Measurements from ENCODE around the gene GSTO1. TPM values are rescaled to one million over a fixed set of nuclear protein-coding genes. Genes with fewer than 3 reads are reported as not detected.

GSTO1 gene
- total and polyA plus RNA-seq, 2 of the 13 experiments (the other 11 are each of a cell fraction or from before 2014, with no cell fraction given), result 228 to 300 TPM

DNA sequence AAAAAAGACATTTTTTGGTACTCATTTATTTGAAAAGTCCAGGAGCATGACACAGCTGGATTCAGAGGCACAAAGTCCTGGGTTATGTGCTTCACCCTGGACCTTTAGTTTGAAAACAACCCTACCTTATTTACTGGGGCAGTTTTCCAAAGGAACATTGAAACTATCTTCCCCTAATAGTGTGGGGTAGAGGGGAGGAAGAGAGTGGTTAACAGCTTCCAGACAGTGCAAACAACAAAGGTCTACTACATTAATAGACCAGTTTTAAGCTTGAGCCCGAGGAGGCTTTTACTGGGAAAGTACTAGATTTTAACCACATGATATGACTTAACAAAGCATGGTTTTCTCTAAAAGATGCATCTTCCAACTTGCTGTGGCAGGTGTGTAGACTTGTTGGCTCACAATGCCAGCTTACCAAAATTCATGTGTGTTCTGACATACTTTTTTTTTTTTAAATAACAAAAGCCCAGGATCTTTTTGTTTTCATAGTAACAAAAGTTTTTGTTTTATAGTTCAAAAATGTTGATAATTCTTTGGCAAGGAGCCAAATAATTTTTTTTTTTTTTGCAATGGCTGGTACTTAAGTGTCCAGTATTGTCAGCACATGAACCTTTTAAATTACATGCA is 1.8 kb downstream of the GSTO1 start (continued):
- TF ChIP-seq, protein P1, sequence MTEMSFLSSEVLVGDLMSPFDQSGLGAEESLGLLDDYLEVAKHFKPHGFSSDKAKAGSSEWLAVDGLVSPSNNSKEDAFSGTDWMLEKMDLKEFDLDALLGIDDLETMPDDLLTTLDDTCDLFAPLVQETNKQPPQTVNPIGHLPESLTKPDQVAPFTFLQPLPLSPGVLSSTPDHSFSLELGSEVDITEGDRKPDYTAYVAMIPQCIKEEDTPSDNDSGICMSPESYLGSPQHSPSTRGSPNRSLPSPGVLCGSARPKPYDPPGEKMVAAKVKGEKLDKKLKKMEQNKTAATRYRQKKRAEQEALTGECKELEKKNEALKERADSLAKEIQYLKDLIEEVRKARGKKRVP (CRISPR knock-in tag; IDR thresholded peaks at IDR 0.05), result no peak
- peak in 1 of 2 experiments; percentile 8; a peak in 1 of 4 replicates for TF ChIP-seq POLR2A (IDR thresholded peaks at IDR 0.05; ENCODE audit: insufficient read depth in 1 of 2, low read depth in 2 of 2, low read length in 2 of 2)
- 0 out of 2 replicates have a peak, but pooled peaks have one; percentile 39 for TF ChIP-seq ZNF205 (CRISPR knock-in tag; IDR thresholded peaks at IDR 0.05)
- TF ChIP-seq, protein P2, sequence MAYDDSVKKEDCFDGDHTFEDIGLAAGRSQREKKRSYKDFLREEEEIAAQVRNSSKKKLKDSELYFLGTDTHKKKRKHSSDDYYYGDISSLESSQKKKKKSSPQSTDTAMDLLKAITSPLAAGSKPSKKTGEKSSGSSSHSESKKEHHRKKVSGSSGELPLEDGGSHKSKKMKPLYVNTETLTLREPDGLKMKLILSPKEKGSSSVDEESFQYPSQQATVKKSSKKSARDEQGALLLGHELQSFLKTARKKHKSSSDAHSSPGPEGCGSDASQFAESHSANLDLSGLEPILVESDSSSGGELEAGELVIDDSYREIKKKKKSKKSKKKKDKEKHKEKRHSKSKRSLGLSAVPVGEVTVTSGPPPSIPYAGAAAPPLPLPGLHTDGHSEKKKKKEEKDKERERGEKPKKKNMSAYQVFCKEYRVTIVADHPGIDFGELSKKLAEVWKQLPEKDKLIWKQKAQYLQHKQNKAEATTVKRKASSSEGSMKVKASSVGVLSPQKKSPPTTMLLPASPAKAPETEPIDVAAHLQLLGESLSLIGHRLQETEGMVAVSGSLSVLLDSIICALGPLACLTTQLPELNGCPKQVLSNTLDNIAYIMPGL (CRISPR knock-in tag; IDR thresholded peaks at IDR 0.05; ENCODE audit: borderline replicate concordance in 1 of 2, low read depth in 1 of 2), result 0 out of 4 replicates have a peak, but pooled peaks of 1 of the 2 experiments have one; percentile 27
- TF ChIP-seq, protein P3, sequence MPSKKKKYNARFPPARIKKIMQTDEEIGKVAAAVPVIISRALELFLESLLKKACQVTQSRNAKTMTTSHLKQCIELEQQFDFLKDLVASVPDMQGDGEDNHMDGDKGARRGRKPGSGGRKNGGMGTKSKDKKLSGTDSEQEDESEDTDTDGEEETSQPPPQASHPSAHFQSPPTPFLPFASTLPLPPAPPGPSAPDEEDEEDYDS (CRISPR knock-in tag; IDR thresholded peaks at IDR 0.05), result peak; percentile 36; the same call in 1 of the 2 replicates
- 0 out of 2 replicates have a peak, but pooled peaks have one; percentile 30 for TF ChIP-seq BCL6 (CRISPR knock-in tag; IDR thresholded peaks at IDR 0.05)
- 0 out of 2 replicates have a peak, but pooled peaks have one; percentile 22 for TF ChIP-seq YEATS4 (CRISPR knock-in tag; IDR thresholded peaks at IDR 0.05; ENCODE audit: borderline replicate concordance)
- peak in 1 of 2 experiments; percentile 13; a peak in 1 of 4 replicates for TF ChIP-seq NR2F1 (CRISPR knock-in tag; IDR thresholded peaks at IDR 0.05)
- TF ChIP-seq HMGA1 (CRISPR knock-in tag; conservative IDR thresholded peaks at IDR 0.05), result no peak
- peak; percentile 67; the same call in 1 of the 2 replicates for TF ChIP-seq PPARG (CRISPR knock-in tag; conservative IDR thresholded peaks at IDR 0.05)
- no peak for TF ChIP-seq SOX6 (IDR thresholded peaks at IDR 0.05)
- TF ChIP-seq SOX6 (CRISPR knock-in tag; IDR thresholded peaks at IDR 0.05), result peak; percentile 38; the same call in 1 of the 2 replicates
- TF ChIP-seq FOXA1 (IDR thresholded peaks at IDR 0.05), result no peak
- TF ChIP-seq FOXA1 (CRISPR knock-in tag; IDR thresholded peaks at IDR 0.05), result peak; percentile 53
- 0 out of 2 replicates have a peak, but pooled peaks have one; percentile 21 for TF ChIP-seq TBX2 (CRISPR knock-in tag; IDR thresholded peaks at IDR 0.05; ENCODE audit: borderline replicate concordance)
- 0 out of 2 replicates have a peak, but pooled peaks have one; percentile 37 for TF ChIP-seq TGIF2 (CRISPR knock-in tag; IDR thresholded peaks at IDR 0.05)
- TF ChIP-seq ZNF20 (CRISPR knock-in tag; IDR thresholded peaks at IDR 0.05), result peak; percentile 94
- peak; percentile 85 for TF ChIP-seq LCORL (IDR thresholded peaks at IDR 0.05)
- TF ChIP-seq LCORL (CRISPR knock-in tag; IDR thresholded peaks at IDR 0.05), result peak; percentile 40; the same call in 1 of the 2 replicates
- no peak for TF ChIP-seq GABPA (IDR thresholded peaks at IDR 0.05; ENCODE audit: low read depth, low read length)
- TF ChIP-seq GABPA (CRISPR knock-in tag; IDR thresholded peaks at IDR 0.05; ENCODE audit: low read depth), result 0 out of 2 replicates have a peak, but pooled peaks have one; percentile 1
- peak; percentile 51; the same call in 1 of the 2 replicates for TF ChIP-seq HMG20A (CRISPR knock-in tag; IDR thresholded peaks at IDR 0.05; ENCODE audit: borderline replicate concordance)
- TF ChIP-seq, protein P4, sequence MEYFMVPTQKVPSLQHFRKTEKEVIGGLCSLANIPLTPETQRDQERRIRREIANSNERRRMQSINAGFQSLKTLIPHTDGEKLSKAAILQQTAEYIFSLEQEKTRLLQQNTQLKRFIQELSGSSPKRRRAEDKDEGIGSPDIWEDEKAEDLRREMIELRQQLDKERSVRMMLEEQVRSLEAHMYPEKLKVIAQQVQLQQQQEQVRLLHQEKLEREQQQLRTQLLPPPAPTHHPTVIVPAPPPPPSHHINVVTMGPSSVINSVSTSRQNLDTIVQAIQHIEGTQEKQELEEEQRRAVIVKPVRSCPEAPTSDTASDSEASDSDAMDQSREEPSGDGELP (IDR thresholded peaks at IDR 0.05; ENCODE audit: borderline replicate concordance, low read depth), result peak; percentile 19; the same call in 1 of the 2 replicates
- TF ChIP-seq, protein P5, sequence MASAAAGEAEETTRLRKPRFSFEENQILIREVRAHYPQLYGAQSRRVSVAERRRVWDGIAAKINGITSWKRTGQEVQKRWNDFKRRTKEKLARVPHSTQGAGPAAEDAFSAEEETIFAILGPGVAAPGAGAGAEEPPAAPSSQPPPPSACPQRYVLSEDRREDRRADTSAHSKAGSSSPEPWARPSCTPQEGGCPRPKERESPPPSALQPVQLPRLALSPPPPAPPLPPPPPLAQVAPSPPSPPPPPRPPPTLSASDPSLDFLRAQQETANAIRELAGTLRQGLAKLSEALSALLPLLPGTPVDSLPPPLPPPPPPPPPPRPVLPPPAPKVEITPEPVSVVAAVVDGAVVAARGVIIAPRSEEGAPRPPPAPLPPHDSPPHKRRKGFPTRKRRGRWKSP (CRISPR knock-in tag; IDR thresholded peaks at IDR 0.05), result 0 out of 2 replicates have a peak, but pooled peaks have one; percentile 9
- TF ChIP-seq HDAC1 (CRISPR knock-in tag; IDR thresholded peaks at IDR 0.05), result 0 out of 2 replicates have a peak, but pooled peaks have one; percentile 23
- TF ChIP-seq PCBP2 (optimal IDR thresholded peaks at IDR 0.05; ENCODE audit: low read depth, low read length, poor library complexity, severe bottlenecking), result no peak

Data from HepG2 (cell line).